VCaP (cell line): Measurements from ENCODE around the gene NDEL1.

ENCODE experiments used
- H3K27ac ChIP-seq: fragments of 450-650 bp; 2 replicates; pipeline ENCODE4 v1.5.1; 2017
- TF ChIP-seq, protein P1 (sequence below): fragments of 450-650 bp; conservative IDR thresholded peaks from 2 replicates; pipeline ENCODE4 v1.5.1; 2017; ENCODE audit warnings: mild to moderate bottlenecking, moderate library complexity

The NDEL1 gene

GRCh38 chr17:8485491-8485890 lies 49.8 kb downstream of the NDEL1 start:
- no peak overlapping the region for H3K27ac ChIP-seq
- TF ChIP-seq, protein P1, sequence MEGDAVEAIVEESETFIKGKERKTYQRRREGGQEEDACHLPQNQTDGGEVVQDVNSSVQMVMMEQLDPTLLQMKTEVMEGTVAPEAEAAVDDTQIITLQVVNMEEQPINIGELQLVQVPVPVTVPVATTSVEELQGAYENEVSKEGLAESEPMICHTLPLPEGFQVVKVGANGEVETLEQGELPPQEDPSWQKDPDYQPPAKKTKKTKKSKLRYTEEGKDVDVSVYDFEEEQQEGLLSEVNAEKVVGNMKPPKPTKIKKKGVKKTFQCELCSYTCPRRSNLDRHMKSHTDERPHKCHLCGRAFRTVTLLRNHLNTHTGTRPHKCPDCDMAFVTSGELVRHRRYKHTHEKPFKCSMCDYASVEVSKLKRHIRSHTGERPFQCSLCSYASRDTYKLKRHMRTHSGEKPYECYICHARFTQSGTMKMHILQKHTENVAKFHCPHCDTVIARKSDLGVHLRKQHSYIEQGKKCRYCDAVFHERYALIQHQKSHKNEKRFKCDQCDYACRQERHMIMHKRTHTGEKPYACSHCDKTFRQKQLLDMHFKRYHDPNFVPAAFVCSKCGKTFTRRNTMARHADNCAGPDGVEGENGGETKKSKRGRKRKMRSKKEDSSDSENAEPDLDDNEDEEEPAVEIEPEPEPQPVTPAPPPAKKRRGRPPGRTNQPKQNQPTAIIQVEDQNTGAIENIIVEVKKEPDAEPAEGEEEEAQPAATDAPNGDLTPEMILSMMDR, result no peak

- TF ChIP-seq, protein P1, result no peak
- H3K27ac ChIP-seq, result no peak overlapping the region
Measured at GRCh38 chr17:8487130-8487645, 51.5 kb downstream of the NDEL1 start.

DNA sequence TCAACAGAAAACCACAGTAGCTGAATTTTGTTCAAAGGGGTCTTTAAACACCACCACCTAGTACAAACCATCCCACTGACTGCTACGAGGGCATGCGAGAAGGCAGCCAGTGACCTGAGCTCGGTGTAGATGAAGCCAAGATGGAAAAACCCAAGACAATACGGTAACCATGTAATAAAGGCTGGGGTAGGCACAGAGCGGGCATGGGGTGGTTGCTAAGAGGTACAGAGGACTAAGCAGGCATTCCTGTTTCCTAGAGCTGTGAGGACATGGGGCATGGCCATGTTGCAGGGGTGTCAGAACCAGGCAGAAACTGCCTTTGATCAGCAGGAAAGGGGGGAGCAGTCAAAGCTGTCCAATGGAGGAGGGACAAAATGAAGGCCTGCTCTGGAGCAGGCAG lies 52.1 kb downstream of the NDEL1 start:
- TF ChIP-seq, protein P1, result no peak
- no peak overlapping the region for H3K27ac ChIP-seq

DNA sequence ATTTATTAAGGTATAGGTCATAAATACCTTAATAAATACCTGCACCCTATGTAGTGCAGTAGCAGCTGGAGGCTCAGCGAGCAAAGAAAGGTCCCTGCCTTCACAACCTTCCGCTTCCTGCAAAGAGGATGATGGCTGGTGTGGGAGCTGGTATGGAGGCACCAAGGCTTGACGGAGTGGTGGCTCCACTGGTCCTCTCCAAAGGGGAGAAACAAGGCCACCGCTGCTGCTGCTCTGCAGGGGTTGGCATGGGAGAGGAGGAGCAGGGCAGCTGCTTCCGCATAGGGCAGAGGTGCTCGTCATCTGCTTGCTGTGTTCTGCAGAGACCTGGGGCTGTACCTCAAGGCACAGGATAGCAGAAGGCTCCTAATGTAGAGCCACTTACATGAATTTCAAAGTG lies 52.8 kb downstream of the NDEL1 start:
- H3K27ac ChIP-seq, result no peak overlapping the region
- TF ChIP-seq, protein P1, result no peak

DNA sequence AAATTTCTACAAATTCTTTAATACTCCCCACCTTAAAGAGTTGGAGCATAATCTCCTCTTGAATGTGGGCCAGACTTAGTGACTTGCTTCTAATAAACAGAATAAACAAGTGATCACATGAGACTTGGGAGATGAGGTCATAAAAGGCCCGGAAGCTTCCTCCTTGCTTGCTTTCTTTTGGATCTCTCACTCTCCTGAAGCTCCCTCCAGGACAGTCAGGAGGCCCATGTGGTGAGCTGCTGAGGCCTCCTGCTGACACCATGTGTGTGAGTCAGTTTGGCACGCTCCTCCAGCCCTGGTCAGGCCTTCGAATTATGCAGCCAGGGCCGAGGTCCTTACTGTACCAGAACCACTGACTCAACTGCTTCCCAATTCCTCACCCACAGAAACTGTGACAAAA lies 53.2 kb downstream of the NDEL1 start:
- H3K27ac ChIP-seq, result no peak overlapping the region

DNA sequence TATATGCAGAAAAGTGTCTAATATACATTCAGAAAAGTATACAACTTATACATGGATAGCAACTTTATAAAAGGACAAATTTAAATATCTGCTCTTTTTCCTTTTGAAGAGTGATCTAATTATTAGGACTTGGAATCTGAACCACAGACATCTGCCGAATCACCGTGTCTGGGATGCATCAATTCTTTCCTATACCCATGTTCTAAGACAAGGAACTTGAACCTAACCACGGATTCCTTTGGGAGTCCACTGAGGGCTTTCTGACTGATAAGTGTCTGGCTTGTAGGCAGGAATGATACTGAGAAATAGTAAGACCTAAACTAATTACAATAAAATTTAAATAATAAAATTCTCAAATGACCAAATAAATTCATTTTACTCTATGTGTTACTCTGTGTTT lies 54.2 kb downstream of the NDEL1 start:
- H3K27ac ChIP-seq, result no peak overlapping the region
- TF ChIP-seq, protein P1, result no peak

More for the DNA sequence above, 53.2 kb downstream of the NDEL1 start:
- TF ChIP-seq, protein P1, result no peak

DNA sequence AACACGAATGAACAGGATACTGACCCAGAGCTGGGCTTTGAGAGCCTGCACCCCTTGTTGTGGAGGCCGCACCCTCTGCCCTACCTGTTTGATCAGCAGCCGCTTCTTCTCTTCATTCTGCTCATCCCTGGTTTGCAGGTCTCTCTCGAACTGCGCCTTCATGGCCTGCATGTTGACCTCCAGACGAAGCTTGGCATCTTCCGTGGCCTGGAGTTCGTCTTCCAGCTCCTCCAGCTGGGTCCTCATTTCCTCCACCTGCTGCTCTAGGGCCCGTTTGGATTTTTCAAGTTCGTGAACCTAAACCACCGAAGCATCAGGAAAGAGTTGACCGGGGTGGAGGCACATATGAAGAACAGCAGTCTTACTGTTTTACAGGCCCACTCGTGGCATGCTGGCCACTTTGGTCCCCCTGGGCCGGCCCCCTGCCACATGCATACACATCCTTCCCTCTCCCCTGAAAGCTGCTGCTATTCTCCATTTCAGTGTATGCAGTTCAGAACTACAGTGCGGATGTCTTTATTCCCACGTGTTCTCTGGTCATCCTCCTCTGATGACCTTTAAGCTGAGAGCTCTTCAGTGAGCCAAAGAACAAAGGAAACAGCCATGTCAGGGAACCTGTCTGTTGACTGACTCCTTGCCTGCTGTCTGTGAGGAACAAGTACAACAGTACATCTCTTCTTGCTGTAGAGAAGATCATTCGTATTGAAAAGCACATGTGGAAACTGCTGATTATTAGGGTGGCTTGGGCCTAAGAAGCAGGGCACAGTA lies 54.8 kb downstream of the NDEL1 start:
- H3K27ac ChIP-seq, result no peak overlapping the region
- TF ChIP-seq, protein P1, result no peak
